GM12873 (cell line): Measurements from ENCODE around the gene FAM47E.

ENCODE experiments used
- CTCF ChIP-seq: IDR thresholded peaks from 2 replicates; pipeline ENCODE4 v1.5.1; 2012; ENCODE audit warnings: low read depth, mild to moderate bottlenecking, moderate library complexity, low read length, control low read depth; ENCODE audit not compliant: insufficient read depth; ENCODE audit errors: missing control alignments

FAM47E gene

GRCh38 chr4:76209881-76210280, 41.6 kb upstream of the FAM47E start:
- TF ChIP-seq CTCF, result no peak

- no peak for TF ChIP-seq CTCF
Observed at GRCh38 chr4:76210452-76210851, 41.1 kb upstream of the FAM47E start.

GRCh38 chr4:76211769-76212708, 39.5 kb upstream of the FAM47E start:
- TF ChIP-seq CTCF, result no peak

GRCh38 chr4:76212851-76213414, 38.6 kb upstream of the FAM47E start:
- TF ChIP-seq CTCF, result no peak

- TF ChIP-seq CTCF, result no peak
Observed at GRCh38 chr4:76213415-76214176, 37.9 kb upstream of the FAM47E start, which contains the start of gene SCARB2. TSS of gene SCARB2 (minus strand) at chr4:76213824. CDS start at chr4:76213543, 281 bp downstream.

- TF ChIP-seq CTCF, result no peak
Observed at GRCh38 chr4:76214177-76214675, 37.3 kb upstream of the FAM47E start.
